SU-DHL-6 (cell line): ENCODE results near the gene MTRF1.

Experiments
- EZH2phosphoT487 ChIP-seq: fragments of 200-600 bp; sonication (generic), shearing (Covaris generic); conservative IDR thresholded peaks from 2 replicates; pipeline ENCODE4 v1.6.1; 2018; ENCODE audit warnings: mild to moderate bottlenecking, antibody characterized with exemption, low read length, moderate library complexity, mixed read lengths
- TF ChIP-seq, protein P1 (sequence below): fragments of 200-600 bp; sonication (generic); IDR thresholded peaks from one replicate; pipeline ENCODE4 v1.5.1; 2017; ENCODE audit warnings: antibody characterized with exemption, mild to moderate bottlenecking, low read length, moderate library complexity; ENCODE audit not compliant: insufficient read depth, poor library complexity, severe bottlenecking

- TF ChIP-seq, protein P1, sequence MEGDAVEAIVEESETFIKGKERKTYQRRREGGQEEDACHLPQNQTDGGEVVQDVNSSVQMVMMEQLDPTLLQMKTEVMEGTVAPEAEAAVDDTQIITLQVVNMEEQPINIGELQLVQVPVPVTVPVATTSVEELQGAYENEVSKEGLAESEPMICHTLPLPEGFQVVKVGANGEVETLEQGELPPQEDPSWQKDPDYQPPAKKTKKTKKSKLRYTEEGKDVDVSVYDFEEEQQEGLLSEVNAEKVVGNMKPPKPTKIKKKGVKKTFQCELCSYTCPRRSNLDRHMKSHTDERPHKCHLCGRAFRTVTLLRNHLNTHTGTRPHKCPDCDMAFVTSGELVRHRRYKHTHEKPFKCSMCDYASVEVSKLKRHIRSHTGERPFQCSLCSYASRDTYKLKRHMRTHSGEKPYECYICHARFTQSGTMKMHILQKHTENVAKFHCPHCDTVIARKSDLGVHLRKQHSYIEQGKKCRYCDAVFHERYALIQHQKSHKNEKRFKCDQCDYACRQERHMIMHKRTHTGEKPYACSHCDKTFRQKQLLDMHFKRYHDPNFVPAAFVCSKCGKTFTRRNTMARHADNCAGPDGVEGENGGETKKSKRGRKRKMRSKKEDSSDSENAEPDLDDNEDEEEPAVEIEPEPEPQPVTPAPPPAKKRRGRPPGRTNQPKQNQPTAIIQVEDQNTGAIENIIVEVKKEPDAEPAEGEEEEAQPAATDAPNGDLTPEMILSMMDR, result no peak
- TF ChIP-seq EZH2phosphoT487, result no peak
Measured at GRCh38 chr13:41268764-41269163, 5.4 kb upstream of the MTRF1 start.
